ENCODE results near the gene SORBS1. TPM values are rescaled to one million over a fixed set of nuclear protein-coding genes. Genes with fewer than 3 reads are reported as not detected.

Gene SORBS1
- total and polyA plus RNA-seq, 3 experiments from 2014 or later = 0.28 to 1.7 (median 0.92) TPM

- Histone ChIP-seq H3K4me1 (ENCODE audit: insufficient read depth, low read length) (no peaks in the 10 kb centered on the region), H3K27me3 (ENCODE audit: insufficient read depth, low read length, poor library complexity, severe bottlenecking) (no peaks in the 10 kb centered on the region), H3K36me3 (ENCODE audit: insufficient read depth, low read length) (no peaks in the 10 kb centered on the region), H3K27ac (ENCODE audit: low read depth, low read length) (no peak overlapping the region), H3K9me3 (ENCODE audit: low read length) (no peaks in the 10 kb centered on the region), H3K4me3 (ENCODE audit: low read length) (no peak overlapping the region)
- peaks cover 0 to 2% (median 0%) of the 10 kb centered on the region in 3 donors for H3K36me3 Mint-ChIP-seq
- no peak for DNase-seq
- H3K27me3 Mint-ChIP-seq = peaks cover 0 to 4% of the 10 kb centered on the region in 2 donors
- H3K9me3 Mint-ChIP-seq = no peaks in the 10 kb centered on the region
- H3K4me3 Mint-ChIP-seq = no peak overlapping the region
- POLR2A ChIA-PET = no interaction called here
- H3K27ac Mint-ChIP-seq = no peak overlapping the region
- CTCF ChIA-PET = interaction anchor here (1.0 kb wide), 1 partner anchor 11 kb away, joined by 3 read pairs; no protein-coding TSS in a partner anchor
- no peaks in the 10 kb centered on the region for H3K4me1 Mint-ChIP-seq
Observed at GRCh38 chr10:95303535-95303934, 257.6 kb downstream of the SORBS1 start.

GRCh38 chr10:95300022-95300539, 261.1 kb downstream of the SORBS1 start:
- Mint-ChIP-seq H3K36me3 (no peaks in the 10 kb centered on the region), H3K27me3 (peaks cover 0 to 5% of the 10 kb centered on the region in 2 donors), H3K9me3 (no peaks in the 10 kb centered on the region), H3K4me1 (peaks cover 7 to 11% (median 8%) of the 10 kb centered on the region in 3 donors), H3K27ac (no peak overlapping the region), H3K4me3 (no peak overlapping the region)
- no peak for DNase-seq
- H3K27ac ChIP-seq (ENCODE audit: low read depth, low read length) = no peak overlapping the region
- ChIA-PET CTCF (no interaction called here), POLR2A (no interaction called here)
- H3K4me1 ChIP-seq (ENCODE audit: insufficient read depth, low read length) = peaks cover 9% of the 10 kb centered on the region
- H3K27me3 ChIP-seq (ENCODE audit: insufficient read depth, low read length, poor library complexity, severe bottlenecking) = no peaks in the 10 kb centered on the region
- no peak overlapping the region for H3K4me3 ChIP-seq (ENCODE audit: low read length)
- no peaks in the 10 kb centered on the region for H3K36me3 ChIP-seq (ENCODE audit: insufficient read depth, low read length)
- H3K9me3 ChIP-seq (ENCODE audit: low read length) = no peaks in the 10 kb centered on the region

GRCh38 chr10:95297402-95297801, 263.8 kb downstream of the SORBS1 start:
- Mint-ChIP-seq H3K9me3 (no peaks in the 10 kb centered on the region), H3K4me1 (peaks cover 13 to 23% (median 21%) of the 10 kb centered on the region in 3 donors), H3K4me3 (peak overlapping the region in 1 of 7 donors; percentile 61), H3K27me3 (peaks cover 5 to 16% of the 10 kb centered on the region in 2 donors), H3K36me3 (no peaks in the 10 kb centered on the region), H3K27ac (peak overlapping the region in 1 of 8 donors; percentile 87)
- DNase-seq = no peak
- POLR2A ChIA-PET = no interaction called here
- H3K27me3 ChIP-seq (ENCODE audit: insufficient read depth, low read length, poor library complexity, severe bottlenecking) = no peaks in the 10 kb centered on the region
- H3K4me3 ChIP-seq (ENCODE audit: low read length) = no peak overlapping the region
- no peaks in the 10 kb centered on the region for H3K36me3 ChIP-seq (ENCODE audit: insufficient read depth, low read length)
- CTCF ChIA-PET = no interaction called here
- H3K9me3 ChIP-seq (ENCODE audit: low read length) = no peaks in the 10 kb centered on the region
- H3K27ac ChIP-seq (ENCODE audit: low read depth, low read length) = no peak overlapping the region
- peaks cover 15% of the 10 kb centered on the region for H3K4me1 ChIP-seq (ENCODE audit: insufficient read depth, low read length)

- Histone ChIP-seq H3K4me3 (ENCODE audit: low read length) (no peak overlapping the region), H3K27me3 (ENCODE audit: insufficient read depth, low read length, poor library complexity, severe bottlenecking) (no peaks in the 10 kb centered on the region), H3K9me3 (ENCODE audit: low read length) (no peaks in the 10 kb centered on the region), H3K36me3 (ENCODE audit: insufficient read depth, low read length) (no peaks in the 10 kb centered on the region), H3K4me1 (ENCODE audit: insufficient read depth, low read length) (peaks cover 15% of the 10 kb centered on the region), H3K27ac (ENCODE audit: low read depth, low read length) (no peak overlapping the region)
- DNase-seq = no peak
- Mint-ChIP-seq H3K27ac (peak overlapping the region in 1 of 8 donors; percentile 3), H3K36me3 (no peaks in the 10 kb centered on the region), H3K27me3 (peaks cover 5 to 21% of the 10 kb centered on the region in 2 donors), H3K4me1 (peaks cover 13 to 25% (median 25%) of the 10 kb centered on the region in 3 donors), H3K9me3 (peaks cover 0 to 2% (median 0%) of the 10 kb centered on the region in 5 donors), H3K4me3 (no peak overlapping the region)
- CTCF ChIA-PET = no interaction called here
- POLR2A ChIA-PET = no interaction called here
Observed at GRCh38 chr10:95296764-95297163, 264.4 kb downstream of the SORBS1 start.

- Mint-ChIP-seq H3K4me3 (peak overlapping the region; percentile 63 to 91 (median 80)), H3K36me3 (no peaks in the 10 kb centered on the region), H3K9me3 (peaks cover 0 to 2% (median 0%) of the 10 kb centered on the region in 5 donors), H3K27me3 (peaks cover 6 to 27% of the 10 kb centered on the region in 2 donors), H3K27ac (peak overlapping the region in 7 of 8 donors; percentile 46 to 89 (median 81)), H3K4me1 (peaks cover 19 to 34% (median 31%) of the 10 kb centered on the region in 3 donors)
- Histone ChIP-seq H3K4me3 (ENCODE audit: low read length) (peak overlapping the region; percentile 49), H3K27me3 (ENCODE audit: insufficient read depth, low read length, poor library complexity, severe bottlenecking) (no peaks in the 10 kb centered on the region), H3K27ac (ENCODE audit: low read depth, low read length) (peak overlapping the region; percentile 57), H3K4me1 (ENCODE audit: insufficient read depth, low read length) (peaks cover 15% of the 10 kb centered on the region), H3K36me3 (ENCODE audit: insufficient read depth, low read length) (no peaks in the 10 kb centered on the region), H3K9me3 (ENCODE audit: low read length) (no peaks in the 10 kb centered on the region)
- POLR2A ChIA-PET = no interaction called here
- CTCF ChIA-PET = interaction anchor here (0.9 to 1.4 kb wide), 3 partner anchors 9 to 119 kb away, joined by 3 read pairs; no protein-coding TSS in a partner anchor
- peak in 4 of 5 donors; percentile 4 to 62 (median 38) for DNase-seq
Observed at GRCh38 chr10:95295031-95295755, 266.0 kb downstream of the SORBS1 start.

- H3K9me3 ChIP-seq (ENCODE audit: low read length) = no peaks in the 10 kb centered on the region
- DNase-seq = no peak
- Mint-ChIP-seq H3K27ac (peak overlapping the region in 1 of 8 donors; percentile 6), H3K4me3 (peak overlapping the region in 1 of 7 donors; percentile 27), H3K36me3 (no peaks in the 10 kb centered on the region), H3K4me1 (peaks cover 27 to 46% (median 36%) of the 10 kb centered on the region in 3 donors), H3K9me3 (peaks cover 0 to 2% (median 0%) of the 10 kb centered on the region in 5 donors), H3K27me3 (peaks cover 9 to 37% of the 10 kb centered on the region in 2 donors)
- no peaks in the 10 kb centered on the region for H3K36me3 ChIP-seq (ENCODE audit: insufficient read depth, low read length)
- H3K27ac ChIP-seq (ENCODE audit: low read depth, low read length) = no peak overlapping the region
- ChIA-PET CTCF (interaction anchor here (1.2 to 1.4 kb wide), 2 partner anchors 29 to 120 kb away, joined by 3 read pairs; no protein-coding TSS in a partner anchor), POLR2A (no interaction called here)
- peaks cover 15% of the 10 kb centered on the region for H3K4me1 ChIP-seq (ENCODE audit: insufficient read depth, low read length)
- H3K4me3 ChIP-seq (ENCODE audit: low read length) = no peak overlapping the region
- H3K27me3 ChIP-seq (ENCODE audit: insufficient read depth, low read length, poor library complexity, severe bottlenecking) = no peaks in the 10 kb centered on the region
Observed at GRCh38 chr10:95293631-95294030, 267.5 kb downstream of the SORBS1 start.

GRCh38 chr10:95291365-95292039, 269.7 kb downstream of the SORBS1 start:
- ChIA-PET CTCF (no interaction called here), POLR2A (no interaction called here)
- Histone ChIP-seq H3K9me3 (ENCODE audit: low read length) (no peaks in the 10 kb centered on the region), H3K27ac (ENCODE audit: low read depth, low read length) (no peak overlapping the region), H3K27me3 (ENCODE audit: insufficient read depth, low read length, poor library complexity, severe bottlenecking) (no peaks in the 10 kb centered on the region), H3K4me1 (ENCODE audit: insufficient read depth, low read length) (peaks cover 15% of the 10 kb centered on the region), H3K4me3 (ENCODE audit: low read length) (no peak overlapping the region), H3K36me3 (ENCODE audit: insufficient read depth, low read length) (no peaks in the 10 kb centered on the region)
- DNase-seq = no peak
- Mint-ChIP-seq H3K36me3 (no peaks in the 10 kb centered on the region), H3K4me3 (peak overlapping the region; percentile 72 to 85 (median 80)), H3K9me3 (peaks cover 0 to 2% (median 0%) of the 10 kb centered on the region in 5 donors), H3K4me1 (peaks cover 27 to 46% (median 36%) of the 10 kb centered on the region in 3 donors), H3K27me3 (peaks cover 4 to 37% of the 10 kb centered on the region in 2 donors), H3K27ac (peak overlapping the region in 3 of 8 donors; percentile 33 to 87 (median 70))

Data from CD8-positive, alpha-beta memory T cell (primary cell).